NCI-H2196 (cell line): ENCODE measurements around the gene AMZ2.

Experiments
- DNase-seq: peaks from one replicate; lab custom pipeline; 2025; ENCODE audit not compliant: unreplicated experiment; lab: John Stamatoyannopoulos, UW

The AMZ2 gene

GRCh38 chr17:68290268-68290954 is 42.6 kb downstream of the AMZ2 start:
- no peak for DNase-seq

GRCh38 chr17:68290955-68291835 is 43.4 kb downstream of the AMZ2 start, which contains the start of the genes ARSG and SLC16A6:
ARSG (plus strand) TSS chr17:68291495; CDS start chr17:68307494, 15,999 bp downstream.
SLC16A6 (minus strand) TSS chr17:68291127; CDS start chr17:68278320, 12,807 bp downstream.
- peak; percentile 85 for DNase-seq

GRCh38 chr17:68291836-68292688 is 44.2 kb downstream of the AMZ2 start:
- DNase-seq: peak; percentile 65

GRCh38 chr17:68292689-68293040 is 44.8 kb downstream of the AMZ2 start:
- no peak for DNase-seq

- DNase-seq: no peak
Measured at GRCh38 chr17:68293490-68294195, 45.8 kb downstream of the AMZ2 start.

- DNase-seq: no peak
Measured at GRCh38 chr17:68294196-68294555, 46.3 kb downstream of the AMZ2 start.

GRCh38 chr17:68294617-68295016 is 46.8 kb downstream of the AMZ2 start:
- DNase-seq: no peak

- DNase-seq: no peak
Measured at GRCh38 chr17:68295086-68295485, 47.2 kb downstream of the AMZ2 start.

GRCh38 chr17:68296217-68297191 is 48.7 kb downstream of the AMZ2 start:
- DNase-seq: no peak

GRCh38 chr17:68297195-68297594 is 49.4 kb downstream of the AMZ2 start:
- no peak for DNase-seq

GRCh38 chr17:68298601-68299000 is 50.8 kb downstream of the AMZ2 start:
- DNase-seq: no peak

GRCh38 chr17:68299817-68300216 is 52.0 kb downstream of the AMZ2 start:
- no peak for DNase-seq

- peak; percentile 79 for DNase-seq
Measured at GRCh38 chr17:68301438-68301959, 53.7 kb downstream of the AMZ2 start.

GRCh38 chr17:68302066-68302564 is 54.3 kb downstream of the AMZ2 start:
- peak; percentile 42 for DNase-seq

GRCh38 chr17:68302666-68303065 is 54.8 kb downstream of the AMZ2 start:
- DNase-seq: no peak

- no peak for DNase-seq
Measured at GRCh38 chr17:68304706-68305105, 56.9 kb downstream of the AMZ2 start.

GRCh38 chr17:68305142-68305541 is 57.3 kb downstream of the AMZ2 start:
- no peak for DNase-seq
